A549 (cell line): ENCODE data around the gene ADCY3. TPM values are rescaled to one million over a fixed set of nuclear protein-coding genes. Genes with fewer than 3 reads are reported as not detected.

Experiments
- ATAC-seq, 2 experiments: fragments of 200-7000 bp in 1 of 2; fragments of >200 bp in 1 of 2; cut with Nextera tagmentation in 1 of 2; cut with Tn5 transposase in 1 of 2; 3 replicates each; pipeline versions ENCODE4 v1.8.0 to v1.9.1; 2018 to 2020; ENCODE audit warnings: mild to moderate bottlenecking in 1 of 2, moderate library complexity in 1 of 2
- CTCF ChIA-PET: fragments of 300-600 bp; sonication (Branson Sonifier 250); formaldehyde crosslinking; extraction: SDS; loops from one replicate; lab custom pipeline; 2021; ENCODE audit warnings: antibody characterized with exemption, inconsistent platforms; lab: Yijun Ruan, JAX
- POLR2A ChIA-PET: fragments of 350-600 bp; formaldehyde crosslinking; extraction: SDS; loops from one replicate; lab custom pipeline; 2021; ENCODE audit warnings: antibody characterized with exemption, inconsistent platforms; lab: Yijun Ruan, JAX
- DNase-seq, 2 experiments: peaks; one replicate each; pipeline versions ENCODE4 v3.0.0 to v3.0.0-alpha.2; 2011 to 2016; ENCODE audit warnings: low read depth in 1 of 2, low spot score in 1 of 2
- FAIRE-seq: peaks from 2 replicates; lab custom pipeline; 2011; peaks lifted over from hg19 to GRCh38; lab: Jason Lieb, UNC
- H3K27ac ChIP-seq, 2 experiments: fragments of >200 bp; sonication (Bioruptor Twin); formaldehyde crosslinking; 3 replicates each; pipeline ENCODE4 v1.5.1; 2016 to 2017
- H3K4me1 ChIP-seq: fragments of >200 bp; sonication (Bioruptor Twin); formaldehyde crosslinking; 3 replicates; pipeline ENCODE4 v1.6.1; 2016
- H3K4me2 ChIP-seq: fragments of >200 bp; sonication (Bioruptor Twin); formaldehyde crosslinking; 3 replicates; pipeline ENCODE4 v1.6.1; 2016
- H3K4me3 ChIP-seq: fragments of >200 bp; sonication (Bioruptor Twin); formaldehyde crosslinking; 3 replicates; pipeline ENCODE4 v1.5.1; 2016
- H3K9me3 ChIP-seq: fragments of >200 bp; sonication (Bioruptor Twin); formaldehyde crosslinking; 3 replicates; pipeline ENCODE4 v1.6.1; 2016
- BHLHE40 ChIP-seq: IDR thresholded peaks from 2 replicates; pipeline ENCODE4 v1.6.1; 2012; ENCODE audit warnings: low read depth, low read length, inconsistent platforms
- CHD2 ChIP-seq: fragments of 150-350 bp; IDR thresholded peaks from 2 replicates; pipeline ENCODE4 v1.6.1; 2014; ENCODE audit warnings: low read length; ENCODE audit not compliant: partially characterized antibody
- EHF ChIP-seq: fragments of 250-450 bp; sonication (Bioruptor Pico); IDR thresholded peaks from 2 replicates; pipeline ENCODE4 v1.5.0; 2020; ENCODE audit warnings: mild to moderate bottlenecking
- GATA3 ChIP-seq: IDR thresholded peaks from 2 replicates; pipeline ENCODE4 v1.6.1; 2012; ENCODE audit warnings: borderline replicate concordance
- HOXB13 ChIP-seq: fragments of 250-450 bp; sonication (Bioruptor Pico); IDR thresholded peaks from 2 replicates; pipeline ENCODE4 v1.5.0; 2020; ENCODE audit warnings: low read depth, mild to moderate bottlenecking, moderate library complexity
- JUN ChIP-seq, 2 experiments: fragments of >200 bp; sonication (Bioruptor Twin); formaldehyde crosslinking; IDR thresholded peaks; 2 replicates in 1 of 2; 3 replicates in 1 of 2; pipeline ENCODE4 v1.6.1; 2016 to 2017
- JUNB ChIP-seq: fragments of >200 bp; sonication (Bioruptor Twin); formaldehyde crosslinking; IDR thresholded peaks from 2 replicates; pipeline ENCODE4 v1.6.1; 2016
- MAFK ChIP-seq: fragments of 450-650 bp; IDR thresholded peaks from 2 replicates; pipeline ENCODE4 v1.6.1; 2014; ENCODE audit not compliant: partially characterized antibody
- MAZ ChIP-seq: fragments of 150-350 bp; IDR thresholded peaks from 2 replicates; pipeline ENCODE4 v1.6.1; 2014; ENCODE audit warnings: antibody characterized with exemption, low read depth, low read length, borderline replicate concordance
- POLR2AphosphoS2 ChIP-seq: conservative IDR thresholded peaks from 2 replicates; pipeline ENCODE4 v1.6.1; 2012; ENCODE audit warnings: low read length, improper control_type of control experiment, inconsistent platforms
- RAD21 ChIP-seq, 2 experiments: fragments of >200 bp in 1 of 2; sonication (Bioruptor Twin) in 1 of 2; formaldehyde crosslinking in 1 of 2; IDR thresholded peaks in 1 of 2; conservative IDR thresholded peaks in 1 of 2; 2 replicates in 1 of 2; 3 replicates in 1 of 2; pipeline ENCODE4 v1.6.1; 2012 to 2018; ENCODE audit warnings: inconsistent platforms in 1 of 2
- RARB ChIP-seq: fragments of 250-450 bp; sonication (Bioruptor Pico); IDR thresholded peaks from 2 replicates; pipeline ENCODE4 v1.8.0; 2021; ENCODE audit warnings: mild to moderate bottlenecking, moderate library complexity
- SREBF2 ChIP-seq: fragments of 450-650 bp; IDR thresholded peaks from 2 replicates; pipeline ENCODE4 v1.6.1; 2014; ENCODE audit warnings: mild to moderate bottlenecking, moderate library complexity
- TFCP2L1 ChIP-seq: fragments of 250-450 bp; sonication (Bioruptor Pico); IDR thresholded peaks from 2 replicates; pipeline ENCODE4 v1.5.0; 2021; ENCODE audit warnings: mild to moderate bottlenecking
- USF2 ChIP-seq: fragments of 450-650 bp; IDR thresholded peaks from 2 replicates; pipeline ENCODE4 v1.6.1; 2014; ENCODE audit warnings: antibody characterized with exemption
- ZC3H11A ChIP-seq: fragments of 450-650 bp; IDR thresholded peaks from 2 replicates; pipeline ENCODE4 v1.6.1; 2014; ENCODE audit warnings: antibody characterized with exemption, mild to moderate bottlenecking
- ZNF302 ChIP-seq: fragments of 250-450 bp; sonication (Bioruptor Pico); IDR thresholded peaks from 2 replicates; pipeline ENCODE4 v1.9.0; 2021; ENCODE audit warnings: inconsistent platforms, mild to moderate bottlenecking, moderate library complexity
- ZSCAN20 ChIP-seq: fragments of 250-450 bp; sonication (Bioruptor Pico); IDR thresholded peaks from 2 replicates; pipeline ENCODE4 v1.8.0; 2022; ENCODE audit warnings: mild to moderate bottlenecking, moderate library complexity
- WGBS: methylation state at CpG from one replicate; pipeline ENCODE4 v1.1.6; 2017; ENCODE audit errors: missing lambda C conversion rate; 5-methylcytosine and 5-hydroxymethylcytosine counted together
- polyA plus RNA-seq, 4 experiments: library from polyadenylated mRNA; depleted of rRNA in 3 of 4; stranded (reverse); fragments of >200 nt; fragmentation: RNase III in 1 of 4; extraction: RNeasy Plus Mini Kit Qiagen cat#74134 plus additional on column Dnase treatment in 1 of 4; gene quantifications; 2 replicates in 3 of 4; 3 replicates in 1 of 4; pipeline ENCODE4 v1.2.3, GENCODE V29; 2011 to 2017
- TF ChIP-seq, protein P1 (sequence below): IDR thresholded peaks from 2 replicates; pipeline ENCODE4 v1.6.1; 2012
- TF ChIP-seq, protein P2 (sequence below): IDR thresholded peaks from 2 replicates; pipeline ENCODE4 v1.6.1; 2012
- TF ChIP-seq, protein P3 (sequence below): fragments of 250-450 bp; sonication (Bioruptor Pico); IDR thresholded peaks from 2 replicates; pipeline ENCODE4 v1.5.0; 2021; ENCODE audit warnings: mild to moderate bottlenecking, moderate library complexity, borderline replicate concordance

The ADCY3 gene
- polyA plus RNA-seq, 2 of the 4 experiments (the other 2 are of a cell fraction): 37.4 to 65.4 TPM

DNA sequence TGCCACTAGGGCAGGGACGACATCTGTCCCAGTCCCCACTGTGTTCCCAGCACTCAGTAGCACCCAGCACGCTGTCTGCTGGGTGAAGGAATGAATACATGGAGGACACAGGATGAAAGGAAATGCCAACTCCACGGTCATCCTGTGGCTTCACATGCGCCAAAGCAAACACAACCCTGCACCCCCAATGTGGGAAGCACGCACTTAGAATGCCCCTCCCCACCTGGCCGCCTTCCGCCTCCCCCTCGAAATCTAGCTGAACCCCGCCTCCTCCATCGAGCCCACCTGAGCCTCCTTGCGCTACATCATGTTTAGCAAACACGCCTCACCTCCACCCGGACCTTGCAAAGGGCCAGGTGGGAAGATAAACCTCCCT is 33.9 kb downstream of the ADCY3 start:
- no peak overlapping the region for H3K4me3 ChIP-seq
- no peak overlapping the region for H3K4me2 ChIP-seq
- no peak for TF ChIP-seq TFCP2L1 (CRISPR knock-in tag)
- TF ChIP-seq POLR2AphosphoS2: no peak
- TF ChIP-seq JUN (IDR thresholded peaks at IDR 0.05): no peak
- TF ChIP-seq EHF (CRISPR knock-in tag): no peak
- TF ChIP-seq CHD2: no peak
- TF ChIP-seq, protein P1, sequence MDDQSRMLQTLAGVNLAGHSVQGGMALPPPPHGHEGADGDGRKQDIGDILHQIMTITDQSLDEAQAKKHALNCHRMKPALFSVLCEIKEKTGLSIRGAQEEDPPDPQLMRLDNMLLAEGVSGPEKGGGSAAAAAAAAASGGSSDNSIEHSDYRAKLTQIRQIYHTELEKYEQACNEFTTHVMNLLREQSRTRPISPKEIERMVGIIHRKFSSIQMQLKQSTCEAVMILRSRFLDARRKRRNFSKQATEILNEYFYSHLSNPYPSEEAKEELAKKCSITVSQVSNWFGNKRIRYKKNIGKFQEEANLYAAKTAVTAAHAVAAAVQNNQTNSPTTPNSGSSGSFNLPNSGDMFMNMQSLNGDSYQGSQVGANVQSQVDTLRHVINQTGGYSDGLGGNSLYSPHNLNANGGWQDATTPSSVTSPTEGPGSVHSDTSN: no peak
- no peak for TF ChIP-seq MAZ
- TF ChIP-seq, protein P2, sequence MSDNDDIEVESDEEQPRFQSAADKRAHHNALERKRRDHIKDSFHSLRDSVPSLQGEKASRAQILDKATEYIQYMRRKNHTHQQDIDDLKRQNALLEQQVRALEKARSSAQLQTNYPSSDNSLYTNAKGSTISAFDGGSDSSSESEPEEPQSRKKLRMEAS: no peak
- TF ChIP-seq JUNB: no peak
- TF ChIP-seq, protein P3, sequence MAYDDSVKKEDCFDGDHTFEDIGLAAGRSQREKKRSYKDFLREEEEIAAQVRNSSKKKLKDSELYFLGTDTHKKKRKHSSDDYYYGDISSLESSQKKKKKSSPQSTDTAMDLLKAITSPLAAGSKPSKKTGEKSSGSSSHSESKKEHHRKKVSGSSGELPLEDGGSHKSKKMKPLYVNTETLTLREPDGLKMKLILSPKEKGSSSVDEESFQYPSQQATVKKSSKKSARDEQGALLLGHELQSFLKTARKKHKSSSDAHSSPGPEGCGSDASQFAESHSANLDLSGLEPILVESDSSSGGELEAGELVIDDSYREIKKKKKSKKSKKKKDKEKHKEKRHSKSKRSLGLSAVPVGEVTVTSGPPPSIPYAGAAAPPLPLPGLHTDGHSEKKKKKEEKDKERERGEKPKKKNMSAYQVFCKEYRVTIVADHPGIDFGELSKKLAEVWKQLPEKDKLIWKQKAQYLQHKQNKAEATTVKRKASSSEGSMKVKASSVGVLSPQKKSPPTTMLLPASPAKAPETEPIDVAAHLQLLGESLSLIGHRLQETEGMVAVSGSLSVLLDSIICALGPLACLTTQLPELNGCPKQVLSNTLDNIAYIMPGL (CRISPR knock-in tag): no peak
- DNase-seq: no peak
- ChIA-PET POLR2A (no interaction called here), CTCF (interaction anchor here (0.5 to 1.2 kb wide), 4 partner anchors 10 to 1086 kb away, joined by 3 to 4 read pairs (median 3); no protein-coding TSS in a partner anchor)
- no peaks in the 10 kb centered on the region for H3K9me3 ChIP-seq
- no peaks in the 10 kb centered on the region for H3K4me1 ChIP-seq
- FAIRE-seq: no peak
- WGBS: 89% methylated on average over 13 of the region's 13 CpGs
- no peak for ATAC-seq
- H3K27ac ChIP-seq: no peak overlapping the region

DNA sequence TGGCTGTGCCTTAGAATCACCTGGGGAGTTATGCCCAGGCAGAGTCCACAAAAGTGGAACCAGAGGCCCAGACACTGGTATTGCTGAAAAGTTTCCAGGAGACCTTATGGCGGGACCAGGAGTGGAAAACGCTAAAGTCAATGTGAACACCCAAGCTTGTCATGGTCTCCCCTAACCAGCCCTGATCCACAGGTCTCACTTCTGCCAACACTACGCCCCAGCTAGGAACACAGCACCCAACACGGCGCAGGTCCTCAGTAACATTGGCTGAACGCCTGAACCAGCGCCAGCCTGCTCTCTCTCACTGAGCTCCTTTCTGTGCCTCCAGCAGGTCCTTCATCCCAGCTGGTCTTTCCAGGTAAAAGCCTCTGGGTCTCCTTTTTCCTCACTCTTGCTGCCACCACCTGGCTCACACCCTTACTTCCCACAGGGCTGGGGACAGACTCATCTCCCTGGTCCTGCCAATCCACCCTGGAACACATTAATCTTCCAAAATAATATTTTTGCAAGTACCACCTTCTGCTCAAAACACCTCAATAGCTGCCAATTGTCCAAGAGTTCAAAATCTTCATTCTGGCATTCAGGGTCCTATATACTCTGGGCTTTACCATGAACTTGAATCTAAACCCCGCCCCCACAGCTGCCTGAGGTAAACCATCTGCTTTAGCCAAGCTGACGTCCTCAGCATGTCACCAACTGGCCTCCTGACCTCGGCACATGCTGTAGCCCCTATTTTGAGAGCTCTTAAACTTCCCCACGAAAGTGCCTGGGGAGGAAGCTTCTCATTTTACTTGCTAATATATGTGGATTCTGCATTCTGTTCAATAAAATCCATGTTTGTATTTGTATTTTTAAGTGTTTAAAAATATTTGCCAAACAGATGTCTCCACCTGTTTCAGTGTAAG is 34.6 kb downstream of the ADCY3 start:
- no peak for TF ChIP-seq JUNB
- no peak overlapping the region for H3K4me3 ChIP-seq
- FAIRE-seq (no peak), ATAC-seq (no peak), DNase-seq (no peak)
- 91% methylated on average over 11 of the region's 11 CpGs for WGBS
- ChIA-PET CTCF (interaction anchor here (0.5 to 1.2 kb wide), 4 partner anchors 11 to 1086 kb away, joined by 3 to 4 read pairs (median 3); no protein-coding TSS in a partner anchor), POLR2A (no interaction called here)
- H3K4me1 ChIP-seq: no peaks in the 10 kb centered on the region
- H3K4me2 ChIP-seq: no peak overlapping the region
- H3K27ac ChIP-seq: peak overlapping the region in 1 of 2 experiments; percentile 9; a peak in 1 of 6 replicates
- no peaks in the 10 kb centered on the region for H3K9me3 ChIP-seq

GRCh38 chr2:24883946-24884345 is 36.1 kb downstream of the ADCY3 start:
- ATAC-seq: no peak
- H3K4me2 ChIP-seq: no peak overlapping the region
- TF ChIP-seq RAD21 (conservative IDR thresholded peaks at IDR 0.05 in 1 of 2, IDR thresholded peaks at IDR 0.05 in 1 of 2): no peak
- TF ChIP-seq MAFK: no peak
- TF ChIP-seq RARB (CRISPR knock-in tag): no peak
- TF ChIP-seq SREBF2: no peak
- TF ChIP-seq ZNF302 (CRISPR knock-in tag): no peak
- TF ChIP-seq JUNB: no peak
- TF ChIP-seq USF2: no peak
- TF ChIP-seq, protein P2: no peak
- no peak for TF ChIP-seq GATA3
- no peak for TF ChIP-seq ZSCAN20 (CRISPR knock-in tag)
- no peak for TF ChIP-seq HOXB13 (CRISPR knock-in tag)
- no peak for TF ChIP-seq BHLHE40
- no peak for TF ChIP-seq ZC3H11A
- TF ChIP-seq, all 56 proteins: peak for 0
- 0 out of 6 replicates have a peak overlapping the region, but pooled peaks of 1 of the 2 experiments have one; percentile 23 for H3K27ac ChIP-seq
- no peaks in the 10 kb centered on the region for H3K4me1 ChIP-seq
- DNase-seq: no peak
- 89% methylated on average over 4 of the region's 4 CpGs for WGBS
- no peaks in the 10 kb centered on the region for H3K9me3 ChIP-seq
- ChIA-PET CTCF (interaction anchor here (0.6 to 2.0 kb wide), 4 partner anchors 10 to 418 kb away, joined by 3 to 5 read pairs (median 4); no protein-coding TSS in a partner anchor), POLR2A (no interaction called here)
- no peak overlapping the region for H3K4me3 ChIP-seq
- no peak for FAIRE-seq
